DND-41 (cell line): ENCODE results near the gene SNTB2.

Source experiments
- ATAC-seq: fragments of 200-7000 bp; cut with Tn5 transposase; 3 replicates; pipeline ENCODE4 v1.9.1; 2021; ENCODE audit warnings: low read depth; ENCODE audit not compliant: insufficient read depth
- DNase-seq: peaks from one replicate; pipeline ENCODE4 v3.0.0-alpha.2; 2020
- H2AFZ ChIP-seq: 2 replicates; pipeline ENCODE4 v1.6.0; 2012; ENCODE audit warnings: low read depth, low read length
- H3K27ac ChIP-seq: 2 replicates; pipeline ENCODE4 v1.5.1; 2012; ENCODE audit warnings: low read length, inconsistent platforms
- H3K27me3 ChIP-seq: fragments of 200-600 bp; sonication (generic); 2 replicates; pipeline ENCODE4 v1.6.0; 2012; ENCODE audit warnings: low read length, mild to moderate bottlenecking, inconsistent platforms; ENCODE audit not compliant: insufficient read depth, poor library complexity
- H3K36me3 ChIP-seq: 2 replicates; pipeline ENCODE4 v1.5.1; 2012; ENCODE audit warnings: low read length, inconsistent platforms; ENCODE audit not compliant: insufficient read depth
- H3K4me1 ChIP-seq: 2 replicates; pipeline ENCODE4 v1.5.1; 2012; ENCODE audit warnings: mild to moderate bottlenecking, low read length; ENCODE audit not compliant: insufficient read depth
- H3K4me2 ChIP-seq: 2 replicates; pipeline ENCODE4 v1.6.0; 2012; ENCODE audit warnings: mild to moderate bottlenecking, moderate library complexity, low read length, inconsistent platforms; ENCODE audit not compliant: insufficient read depth
- H3K4me3 ChIP-seq, 2 experiments: fragments of 200-600 bp in 1 of 2; shearing (Covaris generic) in 1 of 2; 2 replicates each; pipeline ENCODE4 v1.5.1; 2012 to 2016; ENCODE audit warnings: inconsistent platforms in 2 of 2, low read length in 2 of 2, mild to moderate bottlenecking in 2 of 2, low read depth in 1 of 2, moderate library complexity in 1 of 2
- H3K79me2 ChIP-seq: 2 replicates; pipeline ENCODE4 v1.6.0; 2012; ENCODE audit warnings: low read length, inconsistent platforms; ENCODE audit not compliant: insufficient read depth
- H3K9ac ChIP-seq: 2 replicates; pipeline ENCODE4 v1.6.0; 2012; ENCODE audit warnings: low read depth, mild to moderate bottlenecking, inconsistent platforms, low read length, moderate library complexity
- H3K9me3 ChIP-seq: 2 replicates; pipeline ENCODE4 v1.5.1; 2012; ENCODE audit warnings: low read length, moderate library complexity, mild to moderate bottlenecking, inconsistent platforms; ENCODE audit not compliant: insufficient read depth, severe bottlenecking
- H4K20me1 ChIP-seq: 2 replicates; pipeline ENCODE4 v1.6.0; 2012; ENCODE audit warnings: low read length; ENCODE audit not compliant: insufficient read depth
- CTCF ChIP-seq: IDR thresholded peaks from 2 replicates; pipeline ENCODE4 v1.5.1; 2012; ENCODE audit warnings: borderline replicate concordance, low read length, moderate library complexity, mild to moderate bottlenecking; ENCODE audit not compliant: poor library complexity, severe bottlenecking; ENCODE audit errors: extremely low read depth
- EZH2 ChIP-seq: IDR thresholded peaks from 3 replicates; pipeline ENCODE4 v1.6.1; 2012; ENCODE audit warnings: borderline replicate concordance, low read depth, mild to moderate bottlenecking, moderate library complexity, low read length, inconsistent platforms; ENCODE audit not compliant: severe bottlenecking

SNTB2 gene

GRCh38 chr16:69348222-69348621, 161.3 kb downstream of the SNTB2 start:
- H3K27me3 ChIP-seq, result no peaks in the 10 kb centered on the region
- H2AFZ ChIP-seq, result no peak overlapping the region
- DNase-seq (no peak), ATAC-seq (no peak)
- TF ChIP-seq EZH2 (no peak), CTCF (no peak)
- H3K4me3 ChIP-seq, result no peak overlapping the region
- H3K79me2 ChIP-seq, result peaks cover 5% of the 10 kb centered on the region; the same call in 1 of the 2 replicates
- no peaks in the 10 kb centered on the region for H3K4me1 ChIP-seq
- H3K9ac ChIP-seq, result no peak overlapping the region
- no peaks in the 10 kb centered on the region; the same call in 1 of the 2 replicates for H4K20me1 ChIP-seq
- no peak overlapping the region for H3K4me2 ChIP-seq
- H3K9me3 ChIP-seq, result no peaks in the 10 kb centered on the region
- H3K27ac ChIP-seq, result no peak overlapping the region
- H3K36me3 ChIP-seq, result peaks cover 22% of the 10 kb centered on the region

- DNase-seq (no peak), ATAC-seq (no peak)
- Histone ChIP-seq H3K4me2 (no peak overlapping the region), H3K36me3 (peaks cover 13% of the 10 kb centered on the region), H4K20me1 (no peaks in the 10 kb centered on the region), H2AFZ (no peak overlapping the region), H3K27me3 (no peaks in the 10 kb centered on the region), H3K4me1 (no peaks in the 10 kb centered on the region), H3K9ac (no peak overlapping the region), H3K27ac (no peak overlapping the region), H3K79me2 (no peaks in the 10 kb centered on the region), H3K9me3 (no peaks in the 10 kb centered on the region), H3K4me3 (no peak overlapping the region)
- TF ChIP-seq CTCF (no peak), EZH2 (no peak)
Measured at GRCh38 chr16:69349536-69349935, 162.6 kb downstream of the SNTB2 start.

- H3K9me3 ChIP-seq, result no peaks in the 10 kb centered on the region
Measured at GRCh38 chr16:69350536-69351133, 163.7 kb downstream of the SNTB2 start.

More at GRCh38 chr16:69350536-69351133, 163.7 kb downstream of the SNTB2 start:
- H3K4me1 ChIP-seq, result no peaks in the 10 kb centered on the region
- H3K36me3 ChIP-seq, result peaks cover 13% of the 10 kb centered on the region
- no peaks in the 10 kb centered on the region for H3K27me3 ChIP-seq
- H2AFZ ChIP-seq, result no peak overlapping the region
- no peaks in the 10 kb centered on the region for H4K20me1 ChIP-seq
- TF ChIP-seq CTCF (no peak), EZH2 (no peak)
- no peak overlapping the region for H3K4me3 ChIP-seq
- ATAC-seq (no peak), DNase-seq (no peak)
- no peak overlapping the region for H3K4me2 ChIP-seq
- H3K27ac ChIP-seq, result no peak overlapping the region
- no peak overlapping the region for H3K9ac ChIP-seq
- no peaks in the 10 kb centered on the region for H3K79me2 ChIP-seq
